Stimulated activated naive CD8-positive, alpha-beta T cell treated with anti-CD3 and anti-CD28 coated beads, Interleukin-15, Interleukin-2, amounts not matched to agents 100 ng/mL and 50 ng/mL, for 24 hours (primary cell): ENCODE results near the gene HSP90AA1.

Experiments used
- H3K27ac Mint-ChIP-seq: one replicate; pipeline ENCODE4 v1.8.0; 2021; ENCODE audit warnings: mild to moderate bottlenecking, mixed read lengths
- H3K27me3 Mint-ChIP-seq: one replicate; pipeline ENCODE4 v1.8.0; 2021; ENCODE audit warnings: mixed read lengths
- H3K36me3 Mint-ChIP-seq: one replicate; pipeline ENCODE4 v1.8.0; 2021; ENCODE audit warnings: low read depth, mixed read lengths
- H3K4me1 Mint-ChIP-seq: one replicate; pipeline ENCODE4 v1.8.0; 2021; ENCODE audit warnings: low read depth, mixed read lengths
- H3K4me3 Mint-ChIP-seq: one replicate; pipeline ENCODE4 v1.8.0; 2021; ENCODE audit warnings: mild to moderate bottlenecking, mixed read lengths
- H3K9me3 Mint-ChIP-seq: one replicate; pipeline ENCODE4 v1.8.0; 2021; ENCODE audit warnings: mixed read lengths

Gene HSP90AA1

DNA sequence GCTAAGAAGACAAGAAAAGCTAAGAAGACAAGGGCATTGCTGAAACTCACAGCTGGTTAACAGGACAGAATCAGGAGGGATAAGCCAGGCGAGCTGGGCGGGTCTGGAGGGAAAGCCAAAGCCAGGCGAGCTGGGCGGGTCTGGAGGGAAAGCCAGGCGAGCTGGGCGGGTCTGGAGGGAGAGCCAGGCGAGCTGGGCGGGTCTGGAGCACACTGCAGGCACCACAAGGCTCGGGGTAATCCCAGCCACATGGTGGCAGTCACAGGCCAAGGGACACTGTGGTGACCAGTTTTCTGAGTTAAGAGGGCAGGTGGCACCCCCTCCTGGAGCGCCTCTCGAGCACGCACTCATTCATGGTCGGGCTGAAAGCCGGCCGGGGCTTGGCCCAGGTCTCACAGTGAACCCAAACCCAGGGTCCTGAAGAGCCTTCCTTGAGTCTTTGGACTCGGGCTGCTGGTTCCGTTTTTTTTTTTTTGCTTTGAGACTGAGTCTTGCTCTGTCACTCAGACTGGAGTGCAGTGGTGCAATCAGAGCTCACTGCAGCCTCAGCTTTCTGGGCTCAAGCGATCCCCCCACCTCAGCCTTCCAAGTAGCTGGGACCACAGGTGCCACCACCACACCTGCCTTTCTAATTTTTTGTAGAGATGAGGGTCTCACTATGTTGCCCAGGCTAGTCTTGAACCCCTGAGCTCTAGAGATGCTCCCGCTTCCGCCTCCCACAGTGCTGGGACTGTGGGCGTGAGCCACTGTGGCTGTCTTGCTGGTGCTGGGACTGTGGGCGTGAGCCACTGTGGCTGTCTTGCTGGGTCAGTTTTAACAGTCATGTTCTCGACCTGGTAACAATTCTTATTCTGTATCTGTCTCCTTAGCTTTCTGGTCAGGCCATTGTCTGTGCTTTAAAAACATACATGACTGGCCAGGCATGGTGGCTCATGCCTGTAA, 40.2 kb downstream of the HSP90AA1 start:
- Mint-ChIP-seq H3K36me3 (peaks cover 58% of the 10 kb centered on the region), H3K27ac (no peak overlapping the region), H3K27me3 (no peaks in the 10 kb centered on the region), H3K4me3 (no peak overlapping the region), H3K9me3 (no peaks in the 10 kb centered on the region), H3K4me1 (no peaks in the 10 kb centered on the region)

DNA sequence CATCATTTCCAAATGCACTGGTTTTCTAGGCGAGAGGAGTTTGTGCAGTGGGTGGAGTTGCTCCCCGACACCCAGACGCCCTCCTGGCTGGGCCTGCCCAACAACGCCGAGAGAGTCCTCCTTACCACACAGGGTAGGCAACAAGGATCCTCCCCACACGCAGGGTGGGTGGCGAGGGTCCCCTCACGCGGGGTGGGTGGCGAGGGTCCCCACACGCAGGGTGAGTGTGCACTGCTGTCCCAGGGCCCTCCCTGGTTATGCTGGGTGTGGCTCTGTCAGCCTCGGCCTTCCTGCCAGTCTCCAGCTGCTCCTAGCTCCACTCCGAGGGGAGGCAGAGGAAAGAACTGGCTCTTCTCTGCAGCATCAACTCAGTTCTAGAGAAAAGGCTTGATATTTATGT, 42.3 kb downstream of the HSP90AA1 start:
- Mint-ChIP-seq H3K27me3 (no peaks in the 10 kb centered on the region), H3K4me3 (no peak overlapping the region), H3K9me3 (no peaks in the 10 kb centered on the region), H3K27ac (no peak overlapping the region), H3K36me3 (peaks cover 61% of the 10 kb centered on the region), H3K4me1 (no peaks in the 10 kb centered on the region)

DNA sequence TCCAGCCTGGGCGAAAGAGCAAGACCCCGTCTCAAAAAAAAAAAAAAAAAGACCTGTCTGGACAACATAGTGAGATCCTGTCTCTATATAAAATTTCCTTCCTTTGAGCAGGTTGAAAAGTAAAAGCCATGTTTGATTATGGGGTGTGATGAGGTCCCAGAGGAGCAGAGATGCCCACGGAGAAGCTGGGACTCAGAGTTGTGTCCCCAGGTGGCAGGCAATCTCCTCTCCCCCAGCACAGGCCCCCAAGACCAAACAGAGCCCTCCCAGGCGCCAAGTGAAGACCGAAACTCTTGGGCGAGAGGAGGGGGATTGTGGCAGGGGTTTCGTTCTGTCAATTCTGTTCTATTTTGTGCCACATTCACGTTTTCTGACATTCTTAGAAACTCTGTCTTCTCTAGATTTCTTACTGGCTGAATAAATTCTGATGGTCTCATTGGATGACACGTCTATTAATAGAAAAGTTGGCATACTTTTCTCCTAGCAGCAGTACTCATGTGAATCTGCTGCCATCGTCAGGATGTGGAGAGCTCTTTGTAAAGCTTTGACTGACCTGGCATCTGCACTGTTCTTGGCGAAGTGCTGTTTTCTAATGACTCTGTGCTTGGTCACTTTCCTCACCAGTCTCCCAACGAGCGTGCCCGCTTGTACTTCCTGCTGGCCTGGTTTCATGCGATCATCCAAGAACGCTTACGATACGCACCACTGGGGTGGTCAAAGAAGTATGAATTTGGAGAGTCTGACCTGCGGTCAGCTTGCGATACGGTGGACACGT, 43.4 kb downstream of the HSP90AA1 start:
- H3K27me3 Mint-ChIP-seq, result no peaks in the 10 kb centered on the region
- peaks cover 63% of the 10 kb centered on the region for H3K36me3 Mint-ChIP-seq
- no peak overlapping the region for H3K4me3 Mint-ChIP-seq
- H3K27ac Mint-ChIP-seq, result no peak overlapping the region
- no peaks in the 10 kb centered on the region for H3K9me3 Mint-ChIP-seq
- no peaks in the 10 kb centered on the region for H3K4me1 Mint-ChIP-seq

DNA sequence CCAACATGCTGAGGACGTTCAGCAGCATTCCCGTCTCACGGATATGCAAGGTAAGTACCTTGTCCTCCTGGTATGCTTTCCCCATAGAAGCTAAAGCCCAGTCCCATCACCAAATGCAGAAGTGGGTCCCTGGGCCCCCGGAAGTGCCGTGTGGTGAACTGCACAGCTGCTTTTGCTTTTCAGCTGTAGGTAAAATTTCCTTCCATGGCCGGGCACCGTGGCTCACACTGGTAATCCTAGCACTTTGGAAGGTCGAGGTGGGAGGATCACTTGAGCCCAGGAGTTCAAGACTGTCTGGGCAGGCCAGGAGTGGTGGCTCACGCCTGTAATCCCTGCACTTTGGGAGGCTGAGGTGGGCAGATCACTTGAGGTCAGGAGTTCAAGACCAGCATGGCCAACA, 44.1 kb downstream of the HSP90AA1 start:
- H3K27ac Mint-ChIP-seq, result no peak overlapping the region
- no peaks in the 10 kb centered on the region for H3K9me3 Mint-ChIP-seq
- no peaks in the 10 kb centered on the region for H3K4me1 Mint-ChIP-seq
- peaks cover 61% of the 10 kb centered on the region for H3K36me3 Mint-ChIP-seq
- no peaks in the 10 kb centered on the region for H3K27me3 Mint-ChIP-seq
- H3K4me3 Mint-ChIP-seq, result no peak overlapping the region

DNA sequence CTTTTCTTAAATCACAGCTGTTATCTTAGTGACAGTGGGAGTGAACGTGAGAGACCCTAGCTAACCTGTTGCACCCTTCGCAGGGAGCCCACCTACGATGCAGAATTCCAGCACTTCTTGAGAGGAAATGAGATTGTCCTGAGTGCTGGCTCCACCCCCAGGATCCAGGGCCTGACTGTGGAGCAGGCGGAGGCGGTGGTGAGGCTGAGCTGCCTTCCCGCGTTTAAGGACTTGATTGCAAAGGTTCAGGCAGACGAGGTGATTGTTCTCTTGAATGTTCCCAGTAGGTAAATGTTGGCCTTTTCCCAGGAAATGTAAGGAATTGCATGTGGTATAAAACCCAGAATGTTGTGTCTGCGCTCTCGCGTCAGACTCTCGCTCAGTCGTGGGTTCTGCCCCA, 46.7 kb downstream of the HSP90AA1 start:
- no peaks in the 10 kb centered on the region for H3K27me3 Mint-ChIP-seq
- no peaks in the 10 kb centered on the region for H3K9me3 Mint-ChIP-seq
- peaks cover 78% of the 10 kb centered on the region for H3K36me3 Mint-ChIP-seq
- no peak overlapping the region for H3K4me3 Mint-ChIP-seq
- no peaks in the 10 kb centered on the region for H3K4me1 Mint-ChIP-seq
- H3K27ac Mint-ChIP-seq, result no peak overlapping the region

DNA sequence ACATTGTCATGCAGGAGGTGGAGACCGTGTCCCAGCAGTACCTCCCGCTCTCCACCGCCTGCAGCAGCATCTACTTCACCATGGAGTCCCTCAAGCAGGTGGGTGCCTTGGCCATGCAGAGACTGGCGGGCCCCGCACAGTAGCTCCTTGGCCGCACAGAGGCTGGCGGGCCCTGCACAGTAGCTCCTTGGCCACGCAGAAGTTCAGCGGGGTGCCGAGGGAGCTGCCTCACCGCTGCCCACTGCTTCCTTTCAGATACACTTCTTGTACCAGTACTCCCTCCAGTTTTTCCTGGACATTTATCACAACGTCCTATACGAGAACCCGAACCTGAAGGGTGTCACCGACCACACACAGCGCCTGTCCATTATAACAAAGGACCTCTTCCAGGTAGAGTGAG, 47.7 kb downstream of the HSP90AA1 start:
- Mint-ChIP-seq H3K9me3 (no peaks in the 10 kb centered on the region), H3K4me1 (no peaks in the 10 kb centered on the region), H3K27ac (no peak overlapping the region), H3K36me3 (peaks cover 81% of the 10 kb centered on the region), H3K4me3 (no peak overlapping the region), H3K27me3 (no peaks in the 10 kb centered on the region)

DNA sequence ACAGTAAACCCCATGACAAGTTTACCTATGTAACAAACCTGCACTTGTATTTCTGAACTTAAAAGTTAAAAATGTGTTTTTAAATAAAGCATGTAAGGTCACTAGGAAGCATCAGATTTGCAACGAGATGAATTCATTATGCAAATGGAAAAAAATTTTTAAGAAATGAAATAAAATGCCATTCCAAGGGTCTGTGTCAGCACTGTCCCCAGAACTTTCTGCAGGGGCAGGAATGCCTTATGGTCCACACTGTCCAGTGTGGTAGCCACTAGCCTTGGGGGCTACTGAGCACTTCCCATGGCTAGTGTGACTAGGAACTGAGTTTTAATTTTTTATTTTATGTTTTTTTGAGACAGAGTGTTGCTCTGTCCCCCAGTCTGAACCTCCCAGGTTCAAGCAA, 49.2 kb downstream of the HSP90AA1 start:
- Mint-ChIP-seq H3K36me3 (peaks cover 84% of the 10 kb centered on the region), H3K9me3 (no peaks in the 10 kb centered on the region), H3K27me3 (no peaks in the 10 kb centered on the region), H3K4me1 (no peaks in the 10 kb centered on the region), H3K4me3 (no peak overlapping the region), H3K27ac (peak overlapping the region; percentile 36)

DNA sequence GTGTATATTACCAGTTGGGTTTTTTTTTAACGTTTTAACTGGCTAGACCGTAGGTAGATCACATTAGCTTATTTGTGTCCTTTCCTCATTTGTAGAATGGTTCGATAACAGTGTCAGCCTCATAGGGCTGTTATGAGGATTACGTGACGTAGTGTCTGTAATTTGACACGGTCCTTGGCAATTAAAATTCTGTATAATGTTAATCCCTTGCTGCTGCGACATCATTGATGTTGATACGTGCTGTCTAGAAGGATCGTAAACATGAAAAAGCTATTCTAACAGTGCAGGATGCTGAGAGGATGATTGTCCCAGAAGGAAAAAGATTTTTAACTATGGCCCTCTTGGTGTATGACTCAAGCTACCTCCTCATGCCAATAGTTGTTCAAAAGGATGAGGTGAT, 50.9 kb downstream of the HSP90AA1 start:
- Mint-ChIP-seq H3K36me3 (peaks cover 71% of the 10 kb centered on the region), H3K27me3 (no peaks in the 10 kb centered on the region)

DNA sequence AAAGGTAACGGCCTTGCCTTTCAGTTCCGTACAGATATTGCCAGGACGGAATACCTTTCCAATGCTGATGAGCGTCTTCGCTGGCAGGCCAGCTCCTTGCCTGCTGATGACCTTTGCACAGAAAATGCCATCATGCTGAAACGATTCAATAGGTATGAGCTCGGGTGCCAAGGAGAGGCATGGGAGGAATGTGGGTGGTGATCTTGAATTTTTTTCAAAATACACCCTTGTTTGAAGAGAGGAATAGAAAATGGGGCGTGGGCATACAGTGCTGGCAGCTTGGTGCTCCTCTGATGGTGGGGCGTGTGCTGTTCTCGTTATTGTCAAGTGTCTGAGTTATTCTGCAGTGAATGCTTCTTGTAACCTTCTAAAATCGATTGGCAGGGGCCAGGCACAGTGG, 52.5 kb downstream of the HSP90AA1 start:
- Mint-ChIP-seq H3K36me3 (peaks cover 71% of the 10 kb centered on the region), H3K4me1 (no peaks in the 10 kb centered on the region)

More for the DNA sequence above, 50.9 kb downstream of the HSP90AA1 start:
- no peaks in the 10 kb centered on the region for H3K4me1 Mint-ChIP-seq
- H3K27ac Mint-ChIP-seq, result no peak overlapping the region
- H3K9me3 Mint-ChIP-seq, result no peaks in the 10 kb centered on the region
- no peak overlapping the region for H3K4me3 Mint-ChIP-seq

DNA sequence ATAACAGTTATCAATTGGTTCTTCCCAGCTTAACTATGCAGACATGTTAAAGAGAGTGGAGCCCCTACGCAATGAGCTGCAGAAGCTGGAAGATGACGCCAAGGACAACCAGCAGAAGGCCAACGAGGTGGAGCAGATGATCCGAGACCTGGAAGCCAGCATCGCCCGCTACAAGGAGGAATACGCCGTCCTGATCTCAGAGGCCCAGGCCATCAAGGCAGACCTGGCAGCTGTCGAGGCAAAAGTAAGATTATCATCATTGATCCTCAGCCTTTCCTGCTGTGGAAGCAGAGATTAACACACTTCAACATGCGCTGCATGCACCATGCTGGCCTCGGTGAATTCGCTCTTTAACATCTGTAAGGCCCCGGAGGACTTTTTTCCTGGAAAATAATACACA, 53.6 kb downstream of the HSP90AA1 start:
- Mint-ChIP-seq H3K27me3 (no peaks in the 10 kb centered on the region), H3K9me3 (no peaks in the 10 kb centered on the region), H3K27ac (peak overlapping the region; percentile 45), H3K4me1 (no peaks in the 10 kb centered on the region), H3K4me3 (no peak overlapping the region), H3K36me3 (peaks cover 71% of the 10 kb centered on the region)

More for the DNA sequence above, 52.5 kb downstream of the HSP90AA1 start:
- H3K27ac Mint-ChIP-seq, result no peak overlapping the region
- H3K9me3 Mint-ChIP-seq, result no peaks in the 10 kb centered on the region
- H3K4me3 Mint-ChIP-seq, result no peak overlapping the region
- H3K27me3 Mint-ChIP-seq, result no peaks in the 10 kb centered on the region
